ENCODE results near the gene NUMA1. TPM values are rescaled to one million over a fixed set of nuclear protein-coding genes. Genes with fewer than 3 reads are reported as not detected.

NUMA1 gene
- total and polyA plus RNA-seq, 9 of the 15 experiments (the other 6 are each of a cell fraction or from before 2014, with no cell fraction given) = 4.1 to 104 (median 51.2) TPM

- TF ChIP-seq TCF7L2 (IDR thresholded peaks at IDR 0.05; ENCODE audit: low read depth, low read length) = no peak
- TF ChIP-seq SRSF7 (optimal IDR thresholded peaks at IDR 0.05; ENCODE audit: low read depth, low read length) = no peak
- TF ChIP-seq ERF (CRISPR knock-in tag; IDR thresholded peaks at IDR 0.05) = 0 out of 2 replicates have a peak, but pooled peaks have one; percentile 66
- TF ChIP-seq ZNF75A (CRISPR knock-in tag; IDR thresholded peaks at IDR 0.05) = no peak
- peak; percentile 89 to 94 for TF ChIP-seq FOXK2 (conservative IDR thresholded peaks at IDR 0.05 in 1 of 2, IDR thresholded peaks at IDR 0.05 in 1 of 2; ENCODE audit: low read depth in 2 of 2)
- TF ChIP-seq, protein P1, sequence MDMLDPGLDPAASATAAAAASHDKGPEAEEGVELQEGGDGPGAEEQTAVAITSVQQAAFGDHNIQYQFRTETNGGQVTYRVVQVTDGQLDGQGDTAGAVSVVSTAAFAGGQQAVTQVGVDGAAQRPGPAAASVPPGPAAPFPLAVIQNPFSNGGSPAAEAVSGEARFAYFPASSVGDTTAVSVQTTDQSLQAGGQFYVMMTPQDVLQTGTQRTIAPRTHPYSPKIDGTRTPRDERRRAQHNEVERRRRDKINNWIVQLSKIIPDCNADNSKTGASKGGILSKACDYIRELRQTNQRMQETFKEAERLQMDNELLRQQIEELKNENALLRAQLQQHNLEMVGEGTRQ (CRISPR knock-in tag; IDR thresholded peaks at IDR 0.05) = peak; percentile 95
- TF ChIP-seq KLF6 (CRISPR knock-in tag; IDR thresholded peaks at IDR 0.05; ENCODE audit: borderline replicate concordance) = peak; percentile 89; the same call in 1 of the 2 replicates
- peak; percentile 81 for TF ChIP-seq TFAP4 (CRISPR knock-in tag; IDR thresholded peaks at IDR 0.05; ENCODE audit: borderline replicate concordance)
- TF ChIP-seq MAX (CRISPR knock-in tag; IDR thresholded peaks at IDR 0.05) = peak; percentile 91
- TF ChIP-seq GTF2E2 (tag; IDR thresholded peaks at IDR 0.05) = peak; percentile 40; the same call in 1 of the 2 replicates
- TF ChIP-seq ZBTB9 (CRISPR knock-in tag; IDR thresholded peaks at IDR 0.05) = peak; percentile 93
- TF ChIP-seq RBM34 (IDR thresholded peaks at IDR 0.05; ENCODE audit: borderline replicate concordance, insufficient read depth, low read length) = no peak
- TF ChIP-seq DMBX1 (CRISPR knock-in tag; IDR thresholded peaks at IDR 0.05; ENCODE audit: borderline replicate concordance) = peak; percentile 30; the same call in 1 of the 2 replicates
- TF ChIP-seq GTF2F1 (IDR thresholded peaks at IDR 0.05; ENCODE audit: low read depth, low read length) = 0 out of 2 replicates have a peak, but pooled peaks have one; percentile 3
- TF ChIP-seq, protein P2, sequence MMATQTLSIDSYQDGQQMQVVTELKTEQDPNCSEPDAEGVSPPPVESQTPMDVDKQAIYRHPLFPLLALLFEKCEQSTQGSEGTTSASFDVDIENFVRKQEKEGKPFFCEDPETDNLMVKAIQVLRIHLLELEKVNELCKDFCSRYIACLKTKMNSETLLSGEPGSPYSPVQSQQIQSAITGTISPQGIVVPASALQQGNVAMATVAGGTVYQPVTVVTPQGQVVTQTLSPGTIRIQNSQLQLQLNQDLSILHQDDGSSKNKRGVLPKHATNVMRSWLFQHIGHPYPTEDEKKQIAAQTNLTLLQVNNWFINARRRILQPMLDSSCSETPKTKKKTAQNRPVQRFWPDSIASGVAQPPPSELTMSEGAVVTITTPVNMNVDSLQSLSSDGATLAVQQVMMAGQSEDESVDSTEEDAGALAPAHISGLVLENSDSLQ (IDR thresholded peaks at IDR 0.05) = peak; percentile 45
- TF ChIP-seq THRB (CRISPR knock-in tag; conservative IDR thresholded peaks at IDR 0.05) = no peak
- TF ChIP-seq TRIM28 (IDR thresholded peaks at IDR 0.05) = 0 out of 2 replicates have a peak, but pooled peaks have one; percentile 12
- TF ChIP-seq CREB1 (IDR thresholded peaks at IDR 0.05) = peak; percentile 26; the same call in 1 of the 2 replicates
- peak; percentile 43; the same call in 1 of the 2 replicates for TF ChIP-seq CREB1 (CRISPR knock-in tag; IDR thresholded peaks at IDR 0.05)
- no peak for TF ChIP-seq CC2D1A (IDR thresholded peaks at IDR 0.05)
- peak; percentile 55; the same call in 1 of the 2 replicates for TF ChIP-seq FOXP1 (CRISPR knock-in tag; IDR thresholded peaks at IDR 0.05)
- TF ChIP-seq NBN (IDR thresholded peaks at IDR 0.05; ENCODE audit: low read depth) = peak; percentile 14; the same call in 1 of the 2 replicates
These were observed 22.8 kb upstream of the NUMA1 start, which contains the start of gene LAMTOR1 (continued) for GRCh38 chr11:72102946-72103753.

Data from K562 (cell line).